Neuron (in vitro differentiated cells): Measurements from ENCODE around the gene FNDC5.

Experiments used
- H2AFZ ChIP-seq: one replicate; pipeline ENCODE4 v1.6.1; 2013; ENCODE audit warnings: low read depth, mild to moderate bottlenecking, inconsistent platforms, low read length, moderate library complexity
- H3K27me3 ChIP-seq: one replicate; pipeline ENCODE4 v1.6.1; 2013; ENCODE audit warnings: low read length; ENCODE audit not compliant: insufficient read depth
- H3K36me3 ChIP-seq: one replicate; pipeline ENCODE4 v1.6.1; 2013; ENCODE audit warnings: low read length; ENCODE audit not compliant: insufficient read depth
- H3K4me1 ChIP-seq: one replicate; pipeline ENCODE4 v1.6.1; 2013; ENCODE audit warnings: low read length; ENCODE audit not compliant: insufficient read depth
- H3K4me3 ChIP-seq: 2 replicates; pipeline ENCODE4 v1.5.1; 2013; ENCODE audit warnings: mild to moderate bottlenecking, low read length, moderate library complexity
- H3K9me3 ChIP-seq: one replicate; pipeline ENCODE4 v1.6.1; 2013; ENCODE audit warnings: low read length

FNDC5 gene

GRCh38 chr1:32885676-32886003 lies 14.9 kb upstream of the FNDC5 start:
- Histone ChIP-seq H3K27me3 (peaks cover 35% of the 10 kb centered on the region), H3K36me3 (no peaks in the 10 kb centered on the region)

GRCh38 chr1:32884726-32885125 lies 14.0 kb upstream of the FNDC5 start:
- Histone ChIP-seq H3K27me3 (peaks cover 35% of the 10 kb centered on the region), H3K4me3 (no peak overlapping the region), H3K4me1 (peaks cover 3% of the 10 kb centered on the region), H3K9me3 (no peaks in the 10 kb centered on the region), H3K36me3 (no peaks in the 10 kb centered on the region), H2AFZ (no peak overlapping the region)

More at GRCh38 chr1:32885676-32886003, 14.9 kb upstream of the FNDC5 start:
- Histone ChIP-seq H3K4me1 (peaks cover 3% of the 10 kb centered on the region), H3K4me3 (no peak overlapping the region), H3K9me3 (no peaks in the 10 kb centered on the region), H2AFZ (no peak overlapping the region)

DNA sequence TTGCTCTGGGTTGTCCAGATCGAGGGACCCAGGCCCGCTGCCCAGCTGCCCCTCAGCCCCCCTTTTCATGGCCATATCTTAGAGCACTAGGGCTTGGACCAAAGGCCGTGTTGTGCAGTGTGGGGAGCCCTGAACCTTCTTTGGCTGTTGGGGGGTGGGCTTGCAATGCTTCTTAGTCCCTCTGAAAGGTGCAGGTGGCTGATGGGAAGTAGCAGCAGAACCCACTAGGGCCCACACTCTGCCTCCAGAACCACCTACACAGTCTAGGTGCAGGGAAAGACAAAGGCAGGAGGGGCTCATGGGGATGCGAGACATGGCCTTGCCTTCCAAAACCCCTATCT lies 13.3 kb upstream of the FNDC5 start:
- peaks cover 35% of the 10 kb centered on the region for H3K27me3 ChIP-seq
- H2AFZ ChIP-seq, result no peak overlapping the region
- H3K9me3 ChIP-seq, result no peaks in the 10 kb centered on the region
- peaks cover 3% of the 10 kb centered on the region for H3K4me1 ChIP-seq
- no peak overlapping the region for H3K4me3 ChIP-seq
- H3K36me3 ChIP-seq, result no peaks in the 10 kb centered on the region

- H3K36me3 ChIP-seq, result no peaks in the 10 kb centered on the region
- no peak overlapping the region for H3K4me3 ChIP-seq
- H3K4me1 ChIP-seq, result peaks cover 3% of the 10 kb centered on the region
- H3K27me3 ChIP-seq, result peaks cover 35% of the 10 kb centered on the region
- no peak overlapping the region for H2AFZ ChIP-seq
- no peaks in the 10 kb centered on the region for H3K9me3 ChIP-seq
Observed at GRCh38 chr1:32883338-32884031, 12.8 kb upstream of the FNDC5 start.

DNA sequence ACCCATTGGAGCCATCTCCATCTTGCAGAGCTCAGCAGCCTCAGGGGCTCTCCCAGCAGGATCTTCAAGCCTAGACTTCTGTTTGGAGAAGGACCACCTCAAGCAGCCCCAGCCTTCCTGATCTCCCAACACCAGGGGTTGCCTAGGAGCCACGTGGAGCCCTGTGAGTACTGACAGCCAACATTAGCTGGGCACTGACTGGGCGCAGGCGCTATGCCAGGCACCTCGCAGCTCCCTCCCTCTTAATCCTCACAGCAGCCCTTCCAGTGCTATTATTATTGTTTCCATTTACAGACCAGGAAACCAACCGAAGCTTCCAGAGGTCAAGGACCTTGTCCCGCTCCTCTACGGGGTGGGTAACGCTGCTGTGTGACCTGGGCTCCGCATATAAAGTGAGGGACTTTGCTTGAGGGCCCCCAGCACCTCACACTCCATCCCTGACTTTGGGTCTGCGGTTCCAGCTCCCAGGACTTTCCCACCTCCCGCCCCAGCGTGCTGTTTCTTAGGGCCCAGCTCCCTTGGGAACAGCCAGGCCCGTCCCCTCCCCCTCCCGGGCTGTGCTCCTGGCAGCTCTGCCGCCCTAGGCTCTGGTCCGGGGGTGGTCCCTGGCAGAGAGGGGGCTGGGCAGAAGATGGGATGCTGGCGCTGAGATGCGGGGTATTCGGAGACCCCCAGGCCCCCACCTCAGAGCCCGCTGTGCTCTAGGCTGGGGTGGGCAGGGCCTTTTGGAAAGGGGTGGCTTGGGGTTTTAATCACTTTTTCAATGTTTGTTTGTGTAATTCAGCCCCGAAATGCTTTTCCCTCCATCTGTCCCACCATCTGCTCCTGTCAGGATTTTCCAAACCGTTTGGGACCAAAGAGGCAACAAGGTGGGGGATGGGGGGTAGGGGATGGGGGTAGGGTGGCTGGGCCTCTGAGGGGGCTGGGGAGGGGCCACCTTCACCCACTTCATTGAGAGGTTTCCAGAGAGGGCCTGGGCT lies 11.4 kb upstream of the FNDC5 start:
- Histone ChIP-seq H3K9me3 (no peaks in the 10 kb centered on the region), H3K4me3 (no peak overlapping the region), H3K36me3 (no peaks in the 10 kb centered on the region), H3K4me1 (peaks cover 6% of the 10 kb centered on the region), H3K27me3 (peaks cover 28% of the 10 kb centered on the region), H2AFZ (no peak overlapping the region)

GRCh38 chr1:32881291-32881690 lies 10.6 kb upstream of the FNDC5 start:
- H2AFZ ChIP-seq, result no peak overlapping the region
- H3K4me1 ChIP-seq, result peaks cover 9% of the 10 kb centered on the region
- H3K9me3 ChIP-seq, result no peaks in the 10 kb centered on the region
- no peaks in the 10 kb centered on the region for H3K36me3 ChIP-seq
- H3K27me3 ChIP-seq, result peaks cover 21% of the 10 kb centered on the region
- no peak overlapping the region for H3K4me3 ChIP-seq

DNA sequence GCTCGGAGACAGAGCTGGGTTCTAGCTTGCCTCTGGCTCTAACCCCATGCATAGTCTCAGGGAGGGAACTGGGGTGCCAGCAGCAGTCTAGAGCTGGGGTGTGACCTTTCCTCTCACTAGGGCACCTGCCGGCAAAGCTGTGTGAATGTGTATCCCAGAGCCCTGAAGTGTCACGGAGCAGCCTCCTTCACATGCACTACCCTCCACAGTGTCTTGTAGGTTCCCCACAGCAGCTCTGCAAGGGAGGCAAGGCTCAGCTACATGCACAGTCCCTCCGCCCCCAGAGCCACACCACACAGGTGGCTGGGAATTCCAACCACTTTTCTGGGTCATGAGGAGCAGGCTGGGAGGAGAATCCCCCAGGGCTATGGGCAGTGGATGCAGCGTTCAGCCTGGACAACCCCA lies 7.9 kb upstream of the FNDC5 start:
- H3K36me3 ChIP-seq, result no peaks in the 10 kb centered on the region
- no peaks in the 10 kb centered on the region for H3K9me3 ChIP-seq
- no peaks in the 10 kb centered on the region for H3K27me3 ChIP-seq
- H2AFZ ChIP-seq, result no peak overlapping the region
- H3K4me1 ChIP-seq, result peaks cover 10% of the 10 kb centered on the region
- no peak overlapping the region for H3K4me3 ChIP-seq

DNA sequence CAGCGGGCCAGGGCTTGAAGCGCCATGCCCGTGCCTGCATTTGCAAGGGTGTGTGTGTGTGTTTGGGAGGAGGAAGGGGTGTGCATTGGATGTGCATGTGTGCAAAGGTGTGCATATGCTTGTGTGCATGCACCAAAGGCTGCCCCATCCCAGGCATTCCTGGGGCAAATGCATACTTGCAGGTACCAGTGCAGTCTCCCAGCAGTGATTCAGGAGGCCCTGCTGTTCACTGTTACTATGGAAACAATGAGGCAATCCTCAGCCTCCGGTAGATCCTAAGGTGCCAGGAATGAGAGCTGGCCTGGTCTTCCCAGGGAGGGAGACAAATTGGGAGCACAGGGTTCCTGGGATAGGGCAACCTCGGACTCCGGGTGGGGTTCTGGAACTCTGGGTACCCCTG lies 7.5 kb upstream of the FNDC5 start:
- no peak overlapping the region for H3K4me3 ChIP-seq
- H2AFZ ChIP-seq, result no peak overlapping the region
- H3K9me3 ChIP-seq, result no peaks in the 10 kb centered on the region
- H3K27me3 ChIP-seq, result no peaks in the 10 kb centered on the region
- H3K4me1 ChIP-seq, result peaks cover 10% of the 10 kb centered on the region
- H3K36me3 ChIP-seq, result no peaks in the 10 kb centered on the region

DNA sequence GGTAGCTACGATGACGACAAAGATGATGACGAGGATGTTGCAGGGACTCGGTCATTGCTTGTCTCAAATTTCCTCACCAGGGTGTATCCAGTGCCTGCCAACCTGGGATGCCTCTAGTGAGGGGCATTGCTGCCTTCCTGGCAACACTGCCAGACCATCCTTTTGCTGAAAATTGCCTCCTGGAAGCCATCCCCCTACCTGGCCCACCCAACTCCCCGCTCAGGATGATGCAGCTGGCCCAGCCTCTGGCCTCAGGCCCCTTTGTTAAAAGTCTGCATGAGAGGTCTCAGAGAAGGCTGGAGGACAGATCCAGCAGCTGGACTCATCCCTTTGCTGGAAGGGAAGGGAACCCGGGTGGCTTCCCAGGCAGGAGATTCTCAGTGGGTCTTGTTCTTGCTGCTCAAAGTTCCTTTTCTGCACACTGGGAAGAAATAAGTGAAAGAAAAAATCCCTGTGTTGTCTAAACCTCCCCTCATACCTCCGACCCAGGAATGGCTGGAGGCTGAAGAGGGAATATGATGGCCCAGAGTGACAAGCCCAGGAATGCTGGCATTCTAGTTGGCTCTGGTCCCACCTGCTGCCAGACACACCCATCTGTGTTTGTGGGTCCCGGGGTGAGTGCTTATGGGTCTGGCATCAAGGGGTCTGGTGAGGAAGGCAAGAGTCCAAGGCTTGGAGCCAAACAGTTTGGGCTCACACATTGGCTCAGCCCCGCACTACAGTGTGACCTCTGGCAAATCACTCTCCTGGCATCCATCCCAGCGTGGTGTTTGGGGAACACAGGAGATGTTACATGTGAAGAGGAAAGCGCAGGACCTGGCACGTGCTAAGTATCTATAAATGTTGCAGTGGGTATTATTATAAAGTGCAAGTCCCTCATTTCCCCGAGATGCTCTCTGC lies 6.7 kb upstream of the FNDC5 start:
- Histone ChIP-seq H3K36me3 (no peaks in the 10 kb centered on the region), H3K27me3 (no peaks in the 10 kb centered on the region), H3K4me3 (no peak overlapping the region)

GRCh38 chr1:32876341-32877210 lies 5.9 kb upstream of the FNDC5 start:
- no peak overlapping the region for H3K4me3 ChIP-seq
- H3K27me3 ChIP-seq, result no peaks in the 10 kb centered on the region
- no peaks in the 10 kb centered on the region for H3K9me3 ChIP-seq
- H2AFZ ChIP-seq, result no peak overlapping the region
- peaks cover 14% of the 10 kb centered on the region for H3K4me1 ChIP-seq
- H3K36me3 ChIP-seq, result no peaks in the 10 kb centered on the region

More for the DNA sequence above, 6.7 kb upstream of the FNDC5 start:
- H2AFZ ChIP-seq, result no peak overlapping the region
- peaks cover 10% of the 10 kb centered on the region for H3K4me1 ChIP-seq
- H3K9me3 ChIP-seq, result no peaks in the 10 kb centered on the region

DNA sequence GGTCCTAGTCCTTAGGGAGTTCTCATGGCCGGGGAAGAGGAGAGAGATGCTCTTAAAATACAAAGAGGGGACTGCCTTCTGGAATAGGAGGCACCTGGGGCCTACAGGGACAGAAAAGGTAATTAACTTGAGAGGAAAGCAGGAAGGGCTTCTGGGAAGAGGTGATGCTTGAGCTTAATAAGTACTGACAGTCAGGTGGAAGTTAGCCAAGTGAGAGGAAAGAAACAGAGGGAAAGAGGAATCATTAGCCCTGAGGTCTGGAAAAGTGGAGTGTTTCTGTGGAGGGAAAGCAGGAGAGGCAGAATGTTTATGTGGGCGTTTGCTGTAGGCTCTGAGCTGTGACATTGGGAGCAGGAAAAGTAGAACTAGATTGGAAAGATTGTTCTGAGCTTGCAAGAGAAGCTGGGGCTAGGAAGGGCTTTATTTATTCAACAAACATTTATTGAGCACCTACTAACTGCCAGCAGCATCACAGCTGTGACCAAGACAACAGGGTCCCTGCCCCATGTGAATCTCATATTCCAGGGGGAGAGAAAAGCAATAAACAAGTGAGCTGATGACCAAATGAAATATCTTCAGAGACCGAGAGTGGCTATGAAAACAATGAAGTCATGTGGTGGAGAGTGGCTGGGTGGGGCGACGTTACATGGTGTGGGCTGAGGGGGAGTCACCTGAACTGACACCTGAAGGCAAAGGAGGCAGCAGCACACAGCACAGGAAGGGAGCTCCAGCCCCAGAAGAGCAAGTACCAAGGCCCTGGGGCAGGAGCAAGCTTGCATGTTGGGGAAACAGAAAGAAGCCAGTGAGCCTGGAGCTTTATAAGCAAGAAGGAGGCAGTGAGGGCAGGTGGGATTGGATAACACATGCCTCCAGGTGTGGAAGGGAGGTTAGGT lies 4.4 kb upstream of the FNDC5 start:
- Histone ChIP-seq H3K4me1 (peaks cover 22% of the 10 kb centered on the region), H3K9me3 (no peaks in the 10 kb centered on the region), H3K27me3 (no peaks in the 10 kb centered on the region), H3K4me3 (no peak overlapping the region), H3K36me3 (no peaks in the 10 kb centered on the region), H2AFZ (no peak overlapping the region)
